Natural killer cell (primary cell): ENCODE measurements around the gene RUVBL2. TPM values are rescaled to one million over a fixed set of nuclear protein-coding genes. Genes with fewer than 3 reads are reported as not detected.

Experiments
- ATAC-seq, 3 donors: fragments of 150-1000 bp in 2 of 3; fragments of 200-7000 bp in 1 of 3; cut with Tn5 transposase; 1 replicate in 1 of 3; 2 replicates in 2 of 3; pipeline ENCODE4 v1.10.0; 2021; ENCODE audit warnings: mild to moderate bottlenecking in 2 of 3, moderate library complexity in 2 of 3
- DNase-seq, 2 donors: peaks; one replicate each; pipeline versions ENCODE4 v3.0.0 to v3.0.0-alpha.2; 2013 to 2021; ENCODE audit warnings: mixed read lengths in 1 of 2
- H3K27ac ChIP-seq: one replicate; pipeline ENCODE4 v1.5.1; 2013; ENCODE audit warnings: mild to moderate bottlenecking, low read length
- H3K27me3 ChIP-seq: one replicate; pipeline ENCODE4 v1.6.1; 2013; ENCODE audit warnings: low read length; ENCODE audit not compliant: control insufficient read depth, insufficient read depth
- H3K36me3 ChIP-seq: one replicate; pipeline ENCODE4 v1.6.1; 2013; ENCODE audit warnings: low read length; ENCODE audit not compliant: control insufficient read depth, insufficient read depth
- H3K4me1 ChIP-seq: one replicate; pipeline ENCODE4 v1.6.1; 2013; ENCODE audit warnings: low read length; ENCODE audit not compliant: control insufficient read depth, insufficient read depth
- H3K4me3 ChIP-seq: one replicate; pipeline ENCODE4 v1.5.1; 2013; ENCODE audit warnings: low read length
- H3K9me3 ChIP-seq: one replicate; pipeline ENCODE4 v1.6.1; 2013; ENCODE audit warnings: low read length; ENCODE audit not compliant: control insufficient read depth, insufficient read depth
- H3K27ac Mint-ChIP-seq, 2 donors: one replicate each; pipeline ENCODE4 v1.8.0; 2022; ENCODE audit warnings: mild to moderate bottlenecking in 2 of 2, mixed read lengths in 2 of 2, moderate library complexity in 1 of 2
- H3K27me3 Mint-ChIP-seq, 2 donors: one replicate each; pipeline ENCODE4 v1.8.0; 2022; ENCODE audit warnings: low read depth in 2 of 2, mixed read lengths in 2 of 2
- H3K36me3 Mint-ChIP-seq: one replicate; pipeline ENCODE4 v1.8.0; 2022; ENCODE audit warnings: mixed read lengths
- H3K4me1 Mint-ChIP-seq, 2 donors: one replicate each; pipeline ENCODE4 v1.8.0; 2022; ENCODE audit warnings: mixed read lengths in 2 of 2
- H3K4me3 Mint-ChIP-seq: one replicate; pipeline ENCODE4 v1.8.0; 2022; ENCODE audit warnings: mild to moderate bottlenecking, moderate library complexity, mixed read lengths
- H3K9me3 Mint-ChIP-seq, 2 donors: one replicate each; pipeline ENCODE4 v1.8.0; 2022; ENCODE audit warnings: mixed read lengths in 2 of 2
- WGBS: methylation state at CpG from one replicate; pipeline ENCODE4 v1.1.7; 2013; ENCODE audit warnings: missing lambda C conversion rate; ENCODE audit not compliant: insufficient coverage; 5-methylcytosine and 5-hydroxymethylcytosine counted together
- intact Hi-C: fragments of 100-400 bp; cut with micrococcal nuclease; formaldehyde crosslinking; loops from one replicate; pipeline ENCODE4 v1.14.2; 2022
- total RNA-seq, 4 donors: library from RNA; stranded (reverse); fragments of 120-200 nt in 1 of 4; gene quantifications; one replicate each; pipeline versions ENCODE4 v1.2.3 to v1.2.4, GENCODE V29; 2013 to 2022
- TF ChIP-seq, protein P1 (sequence below): fragments of 200-600 bp; IDR thresholded peaks from one replicate; pipeline ENCODE4 v1.8.0; 2022; ENCODE audit warnings: antibody characterized with exemption

The RUVBL2 gene
- total RNA-seq, 3 donors from 2014 or later (not counting 1 experiment from before 2014, with no cell fraction given), result 23.6 to 28.3 (median 26.5) TPM

GRCh38 chr19:48959341-48960239, 34.1 kb upstream of the RUVBL2 start:
- Mint-ChIP-seq H3K9me3 (no peaks in the 10 kb centered on the region), H3K36me3 (no peaks in the 10 kb centered on the region), H3K27me3 (no peaks in the 10 kb centered on the region), H3K27ac (no peak overlapping the region), H3K4me1 (peaks cover 42 to 57% of the 10 kb centered on the region in 2 donors), H3K4me3 (no peak overlapping the region)
- H3K4me1 ChIP-seq, result peaks cover 50% of the 10 kb centered on the region
- H3K4me3 ChIP-seq, result no peak overlapping the region
- DNase-seq, result no peak
- intact Hi-C loops, result loop anchor here (5.0 to 10.0 kb wide), 2 partner anchors 87 to 315 kb away; partner anchors contain the start of genes CA11 and PPP1R15A
- H3K9me3 ChIP-seq, result no peaks in the 10 kb centered on the region
- TF ChIP-seq, protein P1, sequence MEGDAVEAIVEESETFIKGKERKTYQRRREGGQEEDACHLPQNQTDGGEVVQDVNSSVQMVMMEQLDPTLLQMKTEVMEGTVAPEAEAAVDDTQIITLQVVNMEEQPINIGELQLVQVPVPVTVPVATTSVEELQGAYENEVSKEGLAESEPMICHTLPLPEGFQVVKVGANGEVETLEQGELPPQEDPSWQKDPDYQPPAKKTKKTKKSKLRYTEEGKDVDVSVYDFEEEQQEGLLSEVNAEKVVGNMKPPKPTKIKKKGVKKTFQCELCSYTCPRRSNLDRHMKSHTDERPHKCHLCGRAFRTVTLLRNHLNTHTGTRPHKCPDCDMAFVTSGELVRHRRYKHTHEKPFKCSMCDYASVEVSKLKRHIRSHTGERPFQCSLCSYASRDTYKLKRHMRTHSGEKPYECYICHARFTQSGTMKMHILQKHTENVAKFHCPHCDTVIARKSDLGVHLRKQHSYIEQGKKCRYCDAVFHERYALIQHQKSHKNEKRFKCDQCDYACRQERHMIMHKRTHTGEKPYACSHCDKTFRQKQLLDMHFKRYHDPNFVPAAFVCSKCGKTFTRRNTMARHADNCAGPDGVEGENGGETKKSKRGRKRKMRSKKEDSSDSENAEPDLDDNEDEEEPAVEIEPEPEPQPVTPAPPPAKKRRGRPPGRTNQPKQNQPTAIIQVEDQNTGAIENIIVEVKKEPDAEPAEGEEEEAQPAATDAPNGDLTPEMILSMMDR, result no peak
- H3K27me3 ChIP-seq, result no peaks in the 10 kb centered on the region
- no peak for ATAC-seq
- 80% methylated on average over 15 of the region's 16 CpGs for WGBS
- H3K27ac ChIP-seq, result no peak overlapping the region
- no peaks in the 10 kb centered on the region for H3K36me3 ChIP-seq

DNA sequence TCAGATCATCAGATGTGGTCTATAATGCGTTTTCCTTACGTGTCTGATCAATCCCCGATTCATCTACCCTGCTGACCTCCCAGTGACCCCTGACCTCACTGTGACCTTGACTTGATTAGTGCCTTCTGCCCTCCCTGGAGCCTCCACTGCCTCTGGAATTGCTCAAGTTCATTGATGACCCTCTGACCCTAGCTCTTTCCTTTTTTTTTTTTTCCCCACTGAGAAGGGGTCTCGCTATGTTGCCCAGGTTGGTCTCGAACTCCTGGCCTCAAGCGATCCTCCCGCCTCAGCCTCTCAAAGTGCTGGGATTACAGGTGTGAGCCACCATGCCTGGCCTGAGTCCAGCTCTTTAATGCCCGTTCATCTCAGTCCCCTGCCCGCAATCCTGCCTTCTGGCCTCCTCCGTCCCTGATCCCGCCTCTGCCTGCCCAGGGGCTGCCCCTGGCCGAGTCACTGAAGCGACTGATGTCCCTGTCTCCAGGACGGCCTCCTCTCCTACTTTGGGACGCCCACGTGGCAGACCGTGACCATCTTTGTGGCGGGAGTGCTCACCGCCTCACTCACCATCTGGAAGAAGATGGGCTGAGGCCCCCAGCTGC, 32.5 kb upstream of the RUVBL2 start:
- WGBS, result 90% methylated on average over 18 of the region's 19 CpGs
- no peaks in the 10 kb centered on the region for H3K27me3 ChIP-seq
- intact Hi-C loops, result loop anchor here (5.0 to 10.0 kb wide), 2 partner anchors 89 to 316 kb away; partner anchors contain the start of genes CA11 and PPP1R15A
- no peaks in the 10 kb centered on the region for H3K27me3 Mint-ChIP-seq
- no peak overlapping the region for H3K27ac ChIP-seq
- H3K4me3 ChIP-seq, result no peak overlapping the region
- peak overlapping the region; percentile 98 to 99 for H3K27ac Mint-ChIP-seq
- H3K9me3 Mint-ChIP-seq, result no peaks in the 10 kb centered on the region
- H3K4me1 Mint-ChIP-seq, result peaks cover 47 to 62% of the 10 kb centered on the region in 2 donors
- DNase-seq (no peak), ATAC-seq (no peak)
- TF ChIP-seq, protein P1, result no peak
- no peak overlapping the region for H3K4me3 Mint-ChIP-seq
- peaks cover 47% of the 10 kb centered on the region for H3K4me1 ChIP-seq
- no peaks in the 10 kb centered on the region for H3K9me3 ChIP-seq
- no peaks in the 10 kb centered on the region for H3K36me3 Mint-ChIP-seq
- no peaks in the 10 kb centered on the region for H3K36me3 ChIP-seq

GRCh38 chr19:48961673-48962028, 32.0 kb upstream of the RUVBL2 start:
- Mint-ChIP-seq H3K4me1 (peaks cover 50 to 63% of the 10 kb centered on the region in 2 donors), H3K27ac (peak overlapping the region; percentile 98 to 99), H3K4me3 (no peak overlapping the region), H3K27me3 (no peaks in the 10 kb centered on the region), H3K36me3 (no peaks in the 10 kb centered on the region), H3K9me3 (no peaks in the 10 kb centered on the region)
- TF ChIP-seq, protein P1, result no peak
- Histone ChIP-seq H3K36me3 (peaks cover 5% of the 10 kb centered on the region), H3K9me3 (no peaks in the 10 kb centered on the region), H3K4me3 (no peak overlapping the region), H3K27ac (peak overlapping the region; percentile 82), H3K4me1 (peaks cover 52% of the 10 kb centered on the region), H3K27me3 (no peaks in the 10 kb centered on the region)
- ATAC-seq (no peak), DNase-seq (no peak)
- intact Hi-C loops, result loop anchor here (5.0 to 10.0 kb wide), 2 partner anchors 89 to 317 kb away; partner anchors contain the start of genes CA11 and PPP1R15A
- WGBS, result 88% methylated on average over 12 of the region's 12 CpGs
